HepG2 (cell line): ENCODE measurements around the gene FIBIN. TPM values are rescaled to one million over a fixed set of nuclear protein-coding genes. Genes with fewer than 3 reads are reported as not detected.

Experiments used
- ATAC-seq: fragments of 200-7000 bp; cut with Tn5 transposase; 3 replicates; pipeline ENCODE4 v1.9.1; 2020; ENCODE audit warnings: mild to moderate bottlenecking, moderate library complexity
- BruUV-seq: library from RNA; stranded (reverse); fragments of 400-500 nt; replicated peaks from 2 replicates; lab custom pipeline; 2021; lab: Mats Ljungman, UMichigan
- CTCF ChIA-PET: fragments of 300-600 bp; formaldehyde crosslinking; extraction: SDS; loops from one replicate; lab custom pipeline; 2021; ENCODE audit warnings: low total read pairs, inconsistent platforms, low intra/inter-chr PET ratio; lab: Yijun Ruan, JAX
- POLR2A ChIA-PET: fragments of 350-600 bp; sonication (Branson Sonifier 250); formaldehyde crosslinking; loops from one replicate; lab custom pipeline; 2020; ENCODE audit warnings: antibody characterized with exemption, inconsistent platforms; lab: Yijun Ruan, JAX
- DNase-seq: peaks from one replicate; pipeline ENCODE4 v3.0.0-alpha.2; 2015; ENCODE audit warnings: low spot score
- FAIRE-seq: peaks from 3 replicates; lab custom pipeline; 2011; peaks lifted over from hg19 to GRCh38; lab: Jason Lieb, UNC
- H2AFZ ChIP-seq: one replicate; pipeline ENCODE4 v1.6.1; 2011; ENCODE audit warnings: low read length, inconsistent platforms
- H3K27ac ChIP-seq: fragments of 300-600 bp; 3 replicates; pipeline ENCODE4 v1.8.0; 2011; ENCODE audit warnings: mixed run types, mild to moderate bottlenecking, mixed read lengths, low read length, inconsistent platforms; ENCODE audit not compliant: insufficient read depth; ENCODE audit errors: extremely low read length
- H3K27me3 ChIP-seq, 2 experiments: fragments of 200-600 bp in 1 of 2; 2 replicates in 1 of 2; 3 replicates in 1 of 2; pipeline versions ENCODE4 v1.6.0 to v1.8.0; 2011; ENCODE audit warnings: low read length in 2 of 2, mild to moderate bottlenecking in 2 of 2, moderate library complexity in 2 of 2, inconsistent platforms in 1 of 2; ENCODE audit not compliant: insufficient read depth in 2 of 2, control insufficient read depth in 1 of 2
- H3K36me3 ChIP-seq, 2 experiments: fragments of 200-600 bp in 1 of 2; replicated peaks in 1 of 2; 2 replicates in 1 of 2; 3 replicates in 1 of 2; pipeline versions ENCODE4 v1.5.1 to v1.8.0; 2011; ENCODE audit warnings: low read length in 2 of 2, inconsistent platforms in 1 of 2; ENCODE audit not compliant: insufficient read depth in 2 of 2, control insufficient read depth in 1 of 2
- H3K4me1 ChIP-seq: 2 replicates; pipeline ENCODE4 v1.5.1; 2012; ENCODE audit warnings: low read length, inconsistent platforms; ENCODE audit not compliant: insufficient read depth
- H3K4me2 ChIP-seq: 2 replicates; pipeline ENCODE4 v1.6.0; 2011; ENCODE audit warnings: low read depth, low read length, inconsistent platforms
- H3K4me3 ChIP-seq, 3 experiments: fragments of 200-600 bp in 1 of 3; sonication (generic), shearing (Covaris generic) in 1 of 3; replicated peaks in 1 of 3; 2 replicates each; pipeline ENCODE4 v1.5.1; 2011 to 2016; ENCODE audit warnings: low read length in 3 of 3, inconsistent platforms in 2 of 3, low read depth in 2 of 3, mild to moderate bottlenecking in 2 of 3, control low read depth in 1 of 3, mixed read lengths in 1 of 3; ENCODE audit not compliant: insufficient read depth in 1 of 3
- H3K79me2 ChIP-seq: one replicate; pipeline ENCODE4 v1.6.1; 2011; ENCODE audit warnings: low read length, inconsistent platforms; ENCODE audit not compliant: insufficient read depth
- H3K9ac ChIP-seq: 2 replicates; pipeline ENCODE4 v1.6.0; 2011; ENCODE audit warnings: mild to moderate bottlenecking, low read depth, low read length, inconsistent platforms; ENCODE audit not compliant: insufficient read depth
- H3K9me3 ChIP-seq: 2 replicates; pipeline ENCODE4 v1.5.1; 2012; ENCODE audit warnings: mild to moderate bottlenecking, low read length
- H4K20me1 ChIP-seq: 2 replicates; pipeline ENCODE4 v1.6.0; 2011; ENCODE audit warnings: inconsistent platforms, mild to moderate bottlenecking, low read length, moderate library complexity; ENCODE audit not compliant: insufficient read depth
- ARNT ChIP-seq: fragments of 450-650 bp; IDR thresholded peaks from 2 replicates; pipeline ENCODE4 v1.6.1; 2017
- FOXK2 ChIP-seq: fragments of 450-650 bp; IDR thresholded peaks from 2 replicates; pipeline ENCODE4 v1.6.1; 2016
- FOXO1 ChIP-seq: sonication (generic); formaldehyde crosslinking; IDR thresholded peaks from 2 replicates; pipeline ENCODE4 v1.4.0; 2020; ENCODE audit warnings: missing genetic modification reagents
- HNF4A ChIP-seq: sonication (generic); formaldehyde crosslinking; IDR thresholded peaks from 2 replicates; pipeline ENCODE4 v1.4.0; 2020; ENCODE audit warnings: missing genetic modification reagents
- MBD4 ChIP-seq: IDR thresholded peaks from 2 replicates; pipeline ENCODE4 v1.6.1; 2012; ENCODE audit warnings: low read length, inconsistent platforms, borderline replicate concordance
- NONO ChIP-seq, 2 experiments: fragments of 450-650 bp in 1 of 2; sonication (generic) in 1 of 2; formaldehyde crosslinking in 1 of 2; IDR thresholded peaks in 1 of 2; conservative IDR thresholded peaks in 1 of 2; 2 replicates each; pipeline versions ENCODE4 v1.6.1 to v1.8.0; 2017 to 2022; ENCODE audit warnings: mild to moderate bottlenecking in 1 of 2, missing genetic modification reagents in 1 of 2, moderate library complexity in 1 of 2
- SMARCC2 ChIP-seq: fragments of 450-650 bp; IDR thresholded peaks from 2 replicates; pipeline ENCODE4 v1.6.1; 2017; ENCODE audit warnings: antibody characterized with exemption, mild to moderate bottlenecking
- SNRNP70 ChIP-seq: fragments of 200-400 bp; formaldehyde crosslinking; IDR thresholded peaks from 2 replicates; pipeline ENCODE4 v1.6.1; 2017; ENCODE audit warnings: mild to moderate bottlenecking, low read depth, low read length, moderate library complexity
- SRSF9 ChIP-seq: fragments of 200-400 bp; formaldehyde crosslinking; IDR thresholded peaks from 2 replicates; pipeline ENCODE4 v1.6.1; 2018; ENCODE audit warnings: borderline replicate concordance, mild to moderate bottlenecking, low read depth, low read length; ENCODE audit not compliant: insufficient read depth, poor library complexity, severe bottlenecking
- ZFP36L2 ChIP-seq: sonication (generic); formaldehyde crosslinking; IDR thresholded peaks from 2 replicates; pipeline ENCODE4 v1.4.0; 2020; ENCODE audit warnings: missing genetic modification reagents
- ZNF235 ChIP-seq: sonication (generic); formaldehyde crosslinking; IDR thresholded peaks from 2 replicates; pipeline ENCODE4 v1.8.1; 2023; ENCODE audit warnings: mild to moderate bottlenecking, missing genetic modification reagents, borderline replicate concordance
- ZNF326 ChIP-seq: sonication (generic); formaldehyde crosslinking; IDR thresholded peaks from 2 replicates; pipeline ENCODE4 v1.4.0; 2020; ENCODE audit warnings: missing genetic modification reagents, borderline replicate concordance
- ZNF446 ChIP-seq: sonication (generic); formaldehyde crosslinking; IDR thresholded peaks from 2 replicates; pipeline ENCODE4 v1.5.0; 2020; ENCODE audit warnings: mild to moderate bottlenecking, missing genetic modification reagents
- ZNF672 ChIP-seq: sonication (generic); formaldehyde crosslinking; IDR thresholded peaks from 2 replicates; pipeline ENCODE4 v1.8.1; 2022; ENCODE audit warnings: missing genetic modification reagents
- WGBS: methylation state at CpG from one replicate; pipeline ENCODE4 v1.1.6; 2017; ENCODE audit warnings: low lambda C conversion rate; 5-methylcytosine and 5-hydroxymethylcytosine counted together
- in situ Hi-C: cut with HindIII; loops from 2 replicates; pipeline ENCODE4 v1.10.0; 2017; ENCODE audit warnings: low pct_unique_long_range_greater_than_20kb; ENCODE audit not compliant: extremely low pct_ligation_motif_present
- intact Hi-C: fragments of 100-400 bp; cut with micrococcal nuclease; formaldehyde crosslinking; loops from one replicate; pipeline ENCODE4 v1.10.0; 2022; ENCODE audit not compliant: unreplicated experiment
- polyA plus RNA-seq, 8 experiments: library from polyadenylated mRNA; depleted of rRNA in 3 of 8; stranded (reverse) in 7 of 8; unstranded in 1 of 8; fragments of >200 nt; fragmentation: Illumina TruSeq in 4 of 8; extraction: Trizol in 4 of 8; gene quantifications; 2 replicates each; pipeline versions ENCODE4 v1.2.1 to v1.2.3, GENCODE V29; 2011 to 2016; ENCODE audit warnings: low read depth in 4 of 8, missing spikeins in 1 of 8, mixed read lengths in 1 of 8; ENCODE audit not compliant: insufficient read depth in 1 of 8
- total RNA-seq, 5 experiments: library from RNA; depleted of rRNA; stranded (reverse); fragments of >200 nt; fragmentation: Illumina TruSeq; extraction: Trizol; gene quantifications; 2 replicates each; pipeline ENCODE4 v1.2.3, GENCODE V29; 2016; ENCODE audit warnings: low read depth in 1 of 5
- TF ChIP-seq, protein P1 (sequence below): sonication (generic); formaldehyde crosslinking; IDR thresholded peaks from 2 replicates; pipeline ENCODE4 v1.5.0; 2020; ENCODE audit warnings: mild to moderate bottlenecking, missing genetic modification reagents
- TF ChIP-seq, protein P2 (sequence below): sonication (generic); formaldehyde crosslinking; IDR thresholded peaks from 2 replicates; pipeline ENCODE4 v1.5.0; 2020; ENCODE audit warnings: mild to moderate bottlenecking, missing genetic modification reagents
- TF ChIP-seq, protein P3 (sequence below): sonication (generic); formaldehyde crosslinking; IDR thresholded peaks from 2 replicates; pipeline ENCODE4 v1.8.0; 2022; ENCODE audit warnings: mild to moderate bottlenecking, missing genetic modification reagents, borderline replicate concordance

FIBIN gene
- total and polyA plus RNA-seq, 2 of the 13 experiments (the other 11 are each of a cell fraction or from before 2014, with no cell fraction given): not detected

DNA sequence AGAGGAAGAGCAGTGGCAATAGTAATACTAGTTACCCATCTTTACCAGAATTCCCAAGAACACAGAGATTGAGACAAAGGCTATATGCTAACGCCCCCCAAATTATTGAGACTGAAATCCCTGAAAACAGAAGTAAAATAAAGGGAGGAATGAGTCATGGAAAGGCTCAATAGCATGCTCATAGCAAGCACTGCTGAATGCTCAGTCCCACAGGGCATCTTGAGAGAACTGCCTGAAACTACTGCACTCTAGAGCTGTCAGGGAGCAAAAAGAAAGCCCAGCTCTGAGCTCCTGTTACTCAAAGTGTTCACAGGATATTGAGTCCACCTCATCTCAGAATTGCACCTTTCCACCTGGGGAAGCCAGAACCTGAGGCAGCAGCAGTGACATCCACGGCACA, 44.1 kb upstream of the FIBIN start (continued):
- TF ChIP-seq, protein P1, sequence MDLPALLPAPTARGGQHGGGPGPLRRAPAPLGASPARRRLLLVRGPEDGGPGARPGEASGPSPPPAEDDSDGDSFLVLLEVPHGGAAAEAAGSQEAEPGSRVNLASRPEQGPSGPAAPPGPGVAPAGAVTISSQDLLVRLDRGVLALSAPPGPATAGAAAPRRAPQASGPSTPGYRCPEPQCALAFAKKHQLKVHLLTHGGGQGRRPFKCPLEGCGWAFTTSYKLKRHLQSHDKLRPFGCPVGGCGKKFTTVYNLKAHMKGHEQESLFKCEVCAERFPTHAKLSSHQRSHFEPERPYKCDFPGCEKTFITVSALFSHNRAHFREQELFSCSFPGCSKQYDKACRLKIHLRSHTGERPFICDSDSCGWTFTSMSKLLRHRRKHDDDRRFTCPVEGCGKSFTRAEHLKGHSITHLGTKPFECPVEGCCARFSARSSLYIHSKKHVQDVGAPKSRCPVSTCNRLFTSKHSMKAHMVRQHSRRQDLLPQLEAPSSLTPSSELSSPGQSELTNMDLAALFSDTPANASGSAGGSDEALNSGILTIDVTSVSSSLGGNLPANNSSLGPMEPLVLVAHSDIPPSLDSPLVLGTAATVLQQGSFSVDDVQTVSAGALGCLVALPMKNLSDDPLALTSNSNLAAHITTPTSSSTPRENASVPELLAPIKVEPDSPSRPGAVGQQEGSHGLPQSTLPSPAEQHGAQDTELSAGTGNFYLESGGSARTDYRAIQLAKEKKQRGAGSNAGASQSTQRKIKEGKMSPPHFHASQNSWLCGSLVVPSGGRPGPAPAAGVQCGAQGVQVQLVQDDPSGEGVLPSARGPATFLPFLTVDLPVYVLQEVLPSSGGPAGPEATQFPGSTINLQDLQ (CRISPR knock-in tag): no peak
- TF ChIP-seq ZNF446 (CRISPR knock-in tag) (no peak), SMARCC2 (no peak)
- TF ChIP-seq, protein P2, sequence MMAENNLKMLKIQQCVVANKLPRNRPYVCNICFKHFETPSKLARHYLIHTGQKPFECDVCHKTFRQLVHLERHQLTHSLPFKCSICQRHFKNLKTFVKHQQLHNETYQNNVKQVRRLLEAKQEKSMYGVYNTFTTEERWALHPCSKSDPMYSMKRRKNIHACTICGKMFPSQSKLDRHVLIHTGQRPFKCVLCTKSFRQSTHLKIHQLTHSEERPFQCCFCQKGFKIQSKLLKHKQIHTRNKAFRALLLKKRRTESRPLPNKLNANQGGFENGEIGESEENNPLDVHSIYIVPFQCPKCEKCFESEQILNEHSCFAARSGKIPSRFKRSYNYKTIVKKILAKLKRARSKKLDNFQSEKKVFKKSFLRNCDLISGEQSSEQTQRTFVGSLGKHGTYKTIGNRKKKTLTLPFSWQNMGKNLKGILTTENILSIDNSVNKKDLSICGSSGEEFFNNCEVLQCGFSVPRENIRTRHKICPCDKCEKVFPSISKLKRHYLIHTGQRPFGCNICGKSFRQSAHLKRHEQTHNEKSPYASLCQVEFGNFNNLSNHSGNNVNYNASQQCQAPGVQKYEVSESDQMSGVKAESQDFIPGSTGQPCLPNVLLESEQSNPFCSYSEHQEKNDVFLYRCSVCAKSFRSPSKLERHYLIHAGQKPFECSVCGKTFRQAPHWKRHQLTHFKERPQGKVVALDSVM (CRISPR knock-in tag): no peak

DNA sequence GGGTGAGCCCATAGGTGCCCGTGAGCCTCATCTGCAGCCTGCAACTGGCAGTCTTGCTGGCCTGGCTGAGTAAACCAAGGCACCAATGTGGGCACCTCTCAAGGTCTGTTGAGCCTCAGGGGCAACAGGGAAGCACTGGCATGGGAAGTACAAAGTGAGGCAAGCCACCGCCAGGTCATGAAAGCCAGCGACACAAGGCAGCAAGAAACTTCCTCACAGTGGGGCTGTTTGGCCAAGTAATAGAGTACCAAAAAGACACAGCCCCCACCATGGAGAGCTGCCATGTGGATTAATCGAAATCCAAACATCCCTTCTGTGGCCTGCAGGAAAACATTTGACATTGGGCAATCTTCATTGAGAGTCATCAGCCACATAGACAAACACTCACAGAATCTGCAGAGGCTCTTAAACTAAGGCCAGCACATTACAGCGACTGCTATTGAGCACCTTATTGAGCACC, 43.6 kb upstream of the FIBIN start:
- ATAC-seq (no peak), DNase-seq (no peak), FAIRE-seq (no peak)
- Histone ChIP-seq H3K36me3 (no peaks in the 10 kb centered on the region), H2AFZ (no peak overlapping the region), H3K4me2 (no peak overlapping the region), H3K9ac (no peak overlapping the region), H3K27me3 (no peaks in the 10 kb centered on the region), H3K27ac (no peak overlapping the region), H3K9me3 (no peaks in the 10 kb centered on the region), H3K4me1 (no peaks in the 10 kb centered on the region), H3K4me3 (no peak overlapping the region), H3K79me2 (no peaks in the 10 kb centered on the region), H4K20me1 (no peaks in the 10 kb centered on the region)
- in situ Hi-C loops (no loop called here), intact Hi-C loops (no loop called here)
- 33% methylated on average over 5 of the region's 5 CpGs for WGBS
- ChIA-PET POLR2A (no interaction called here), CTCF (no interaction called here)
- no TSS peak for BruUV-seq
- TF ChIP-seq SRSF9 (no peak), ZNF326 (CRISPR knock-in tag) (no peak), ARNT (no peak), FOXO1 (CRISPR knock-in tag) (no peak), ZNF672 (CRISPR knock-in tag) (no peak), NONO (IDR thresholded peaks at IDR 0.05) (no peak), NONO (CRISPR knock-in tag; conservative IDR thresholded peaks at IDR 0.05) (no peak), MBD4 (no peak), ZFP36L2 (CRISPR knock-in tag) (no peak), HNF4A (no peak), SNRNP70 (no peak), ZNF235 (CRISPR knock-in tag) (no peak), FOXK2 (no peak)
- TF ChIP-seq, protein P3, sequence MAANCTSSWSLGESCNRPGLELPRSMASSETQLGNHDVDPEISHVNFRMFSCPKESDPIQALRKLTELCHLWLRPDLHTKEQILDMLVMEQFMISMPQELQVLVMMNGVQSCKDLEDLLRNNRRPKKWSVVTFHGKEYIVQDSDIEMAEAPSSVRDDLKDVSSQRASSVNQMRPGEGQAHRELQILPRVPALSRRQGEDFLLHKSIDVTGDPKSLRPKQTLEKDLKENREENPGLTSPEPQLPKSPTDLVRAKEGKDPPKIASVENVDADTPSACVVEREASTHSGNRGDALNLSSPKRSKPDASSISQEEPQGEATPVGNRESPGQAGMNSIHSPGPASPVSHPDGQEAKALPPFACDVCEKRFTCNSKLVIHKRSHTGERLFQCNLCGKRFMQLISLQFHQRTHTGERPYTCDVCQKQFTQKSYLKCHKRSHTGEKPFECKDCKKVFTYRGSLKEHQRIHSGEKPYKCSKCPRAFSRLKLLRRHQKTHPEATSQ (CRISPR knock-in tag): no peak
